Measurements from ENCODE around the gene RUNX3.

RUNX3 gene

DNA sequence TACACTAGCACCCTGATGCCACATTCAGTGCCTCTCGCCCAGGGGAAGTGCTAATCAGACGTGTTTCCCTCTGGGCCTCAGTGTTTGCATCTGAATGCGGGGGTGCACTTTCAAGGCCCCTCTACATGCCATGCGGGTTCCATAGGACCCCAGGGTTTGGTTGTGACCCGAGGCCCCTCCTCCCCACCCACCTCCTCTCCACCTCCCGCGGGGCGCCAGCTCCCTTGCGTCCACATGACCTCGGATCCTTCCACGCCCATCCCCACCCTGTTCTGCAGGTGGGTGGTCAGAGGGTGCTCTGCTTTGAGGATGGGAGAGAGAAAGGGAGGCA, 5.1 kb upstream of the RUNX3 start:
- Histone ChIP-seq H3K27me3 (peaks cover 0 to 62% of the 10 kb centered on the region in 2 donors), H3K9me3 (no peaks in the 10 kb centered on the region), H3K4me1 (peaks cover 0 to 20% (median 18%) of the 10 kb centered on the region in 4 donors), H3K27ac (no peak overlapping the region), H3K36me3 (no peaks in the 10 kb centered on the region), H3K4me3 (no peak overlapping the region)
- TF ChIP-seq, protein P1, sequence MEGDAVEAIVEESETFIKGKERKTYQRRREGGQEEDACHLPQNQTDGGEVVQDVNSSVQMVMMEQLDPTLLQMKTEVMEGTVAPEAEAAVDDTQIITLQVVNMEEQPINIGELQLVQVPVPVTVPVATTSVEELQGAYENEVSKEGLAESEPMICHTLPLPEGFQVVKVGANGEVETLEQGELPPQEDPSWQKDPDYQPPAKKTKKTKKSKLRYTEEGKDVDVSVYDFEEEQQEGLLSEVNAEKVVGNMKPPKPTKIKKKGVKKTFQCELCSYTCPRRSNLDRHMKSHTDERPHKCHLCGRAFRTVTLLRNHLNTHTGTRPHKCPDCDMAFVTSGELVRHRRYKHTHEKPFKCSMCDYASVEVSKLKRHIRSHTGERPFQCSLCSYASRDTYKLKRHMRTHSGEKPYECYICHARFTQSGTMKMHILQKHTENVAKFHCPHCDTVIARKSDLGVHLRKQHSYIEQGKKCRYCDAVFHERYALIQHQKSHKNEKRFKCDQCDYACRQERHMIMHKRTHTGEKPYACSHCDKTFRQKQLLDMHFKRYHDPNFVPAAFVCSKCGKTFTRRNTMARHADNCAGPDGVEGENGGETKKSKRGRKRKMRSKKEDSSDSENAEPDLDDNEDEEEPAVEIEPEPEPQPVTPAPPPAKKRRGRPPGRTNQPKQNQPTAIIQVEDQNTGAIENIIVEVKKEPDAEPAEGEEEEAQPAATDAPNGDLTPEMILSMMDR (IDR thresholded peaks at IDR 0.05), result no peak
- no peak for DNase-seq
- intact Hi-C loops (cut with DNase I; ENCODE audit: low total_unique reads), result no loop called here

DNA sequence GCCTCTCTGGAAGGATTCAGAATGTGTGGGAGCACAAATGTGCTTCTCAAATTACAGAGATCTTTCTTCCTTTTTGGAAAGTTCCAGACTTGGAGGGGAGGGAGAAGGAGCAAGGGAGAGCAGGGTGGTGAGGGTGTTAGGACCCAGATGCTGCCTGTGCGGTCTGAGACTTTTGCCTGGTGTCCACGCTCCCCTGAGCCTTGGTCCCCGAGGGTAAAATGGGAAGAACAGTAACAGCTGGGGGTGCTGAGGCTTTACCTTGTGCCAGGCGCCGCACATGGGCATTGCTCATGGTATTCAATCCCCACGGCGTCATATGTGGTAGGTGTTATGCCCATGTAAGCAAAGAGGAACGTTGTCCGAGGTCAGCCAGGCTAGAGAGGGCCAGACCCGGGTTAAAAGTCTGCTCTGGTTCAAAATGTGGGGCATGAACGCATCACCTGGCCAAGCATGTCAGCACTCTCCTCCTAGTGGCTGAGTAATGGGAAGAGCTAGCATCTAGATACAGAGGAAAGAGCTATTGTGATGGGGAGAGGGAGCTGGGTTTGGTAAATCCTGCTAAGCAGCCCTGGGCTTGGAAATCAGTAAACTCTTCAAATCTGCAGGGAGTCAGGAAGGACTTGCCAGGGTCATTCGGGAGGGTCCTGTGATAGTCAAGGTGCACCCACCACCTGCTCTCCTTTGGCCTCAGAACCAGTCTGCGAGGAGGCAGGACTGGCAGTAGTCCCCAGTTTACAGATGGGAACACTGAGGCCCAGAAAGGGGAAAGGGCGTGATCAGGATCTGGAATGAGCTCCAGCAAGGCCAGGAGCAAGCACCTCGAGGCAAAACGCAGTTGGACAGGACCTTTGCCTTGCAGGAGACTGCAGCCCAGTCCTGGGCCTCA, 4.5 kb upstream of the RUNX3 start:
- Histone ChIP-seq H3K27me3 (peaks cover 0 to 66% of the 10 kb centered on the region in 2 donors), H3K4me3 (no peak overlapping the region), H3K4me1 (peaks cover 0 to 25% (median 20%) of the 10 kb centered on the region in 4 donors), H3K27ac (no peak overlapping the region), H3K9me3 (no peaks in the 10 kb centered on the region), H3K36me3 (no peaks in the 10 kb centered on the region)
- intact Hi-C loops (cut with DNase I; ENCODE audit: low total_unique reads), result loop anchor here (5.0 kb wide), 3 partner anchors 103 to 273 kb away; no protein-coding TSS in a partner anchor
- TF ChIP-seq, protein P1 (IDR thresholded peaks at IDR 0.05), result no peak
- no peak for DNase-seq

GRCh38 chr1:24933468-24933867, 3.4 kb upstream of the RUNX3 start:
- TF ChIP-seq, protein P1 (IDR thresholded peaks at IDR 0.05), result no peak
- Histone ChIP-seq H3K36me3 (no peaks in the 10 kb centered on the region), H3K27ac (no peak overlapping the region), H3K9me3 (no peaks in the 10 kb centered on the region), H3K27me3 (peaks cover 0 to 77% of the 10 kb centered on the region in 2 donors), H3K4me1 (peaks cover 0 to 35% (median 30%) of the 10 kb centered on the region in 4 donors), H3K4me3 (no peak overlapping the region)
- intact Hi-C loops (cut with DNase I; ENCODE audit: low total_unique reads), result loop anchor here (5.0 kb wide), 3 partner anchors 104 to 274 kb away; no protein-coding TSS in a partner anchor
- DNase-seq, result no peak

DNA sequence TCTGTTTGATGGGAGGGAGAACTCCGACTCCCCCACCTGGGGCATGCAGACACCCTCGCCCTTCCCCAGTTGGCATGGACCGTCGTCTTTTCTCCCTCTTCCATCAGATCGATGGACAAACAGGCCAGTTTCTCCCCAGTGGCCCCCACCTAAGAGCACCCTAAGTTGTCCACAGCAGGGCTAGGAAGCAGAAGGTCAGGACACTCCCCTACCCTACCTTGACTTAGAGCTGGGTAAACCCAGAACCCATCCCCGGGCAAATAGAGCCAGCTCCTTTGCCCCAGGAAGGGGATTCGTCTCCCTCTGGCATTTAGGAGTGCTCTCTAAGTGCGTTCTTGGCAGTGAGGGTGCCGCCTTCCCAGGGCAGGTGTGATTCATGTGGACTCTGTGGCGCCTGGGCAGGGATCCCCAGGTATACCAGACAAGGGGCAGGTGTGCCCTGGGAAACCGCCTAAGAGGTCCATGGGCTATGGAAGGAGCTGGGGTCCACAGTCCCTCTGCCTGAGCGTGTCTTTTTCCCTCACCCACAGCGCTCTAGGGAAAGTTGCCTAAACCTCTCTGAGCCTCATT, 2.7 kb upstream of the RUNX3 start:
- H3K27ac ChIP-seq, result no peak overlapping the region
- intact Hi-C loops (cut with DNase I; ENCODE audit: low total_unique reads), result loop anchor here (5.0 kb wide), 3 partner anchors 104 to 274 kb away; no protein-coding TSS in a partner anchor
- H3K27me3 ChIP-seq, result peaks cover 0 to 84% of the 10 kb centered on the region in 2 donors
- H3K36me3 ChIP-seq, result no peaks in the 10 kb centered on the region
- peaks cover 0 to 35% (median 31%) of the 10 kb centered on the region in 4 donors for H3K4me1 ChIP-seq
- H3K9me3 ChIP-seq, result no peaks in the 10 kb centered on the region
- H3K4me3 ChIP-seq, result no peak overlapping the region
- no peak for DNase-seq
- TF ChIP-seq, protein P1 (IDR thresholded peaks at IDR 0.05), result no peak

DNA sequence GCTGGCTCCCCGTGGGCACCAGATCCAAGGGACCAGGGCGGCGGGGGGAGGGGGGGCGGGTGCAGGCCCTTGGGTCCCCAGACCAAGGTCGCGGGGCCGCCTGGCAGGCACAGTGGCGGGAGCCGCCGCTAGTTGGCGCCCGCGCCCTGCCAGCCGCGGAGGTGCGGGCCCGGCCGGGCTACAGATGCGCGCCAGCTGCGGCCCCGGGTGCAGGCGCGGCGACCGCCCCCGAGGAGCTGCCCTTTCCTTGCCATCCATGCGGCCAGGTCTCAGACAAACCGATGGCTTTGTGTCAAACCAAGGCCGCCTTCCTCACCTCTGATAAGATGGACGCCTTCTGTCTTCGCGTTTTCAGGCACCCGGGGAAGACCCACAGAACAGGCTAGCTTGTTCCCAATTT, 2.2 kb upstream of the RUNX3 start:
- TF ChIP-seq, protein P1 (IDR thresholded peaks at IDR 0.05), result peak; percentile 44 to 66
- peak overlapping the region; percentile 12 to 28 for H3K4me3 ChIP-seq
- DNase-seq, result no peak
- H3K4me1 ChIP-seq, result peaks cover 0 to 35% (median 31%) of the 10 kb centered on the region in 4 donors
- no peak overlapping the region for H3K27ac ChIP-seq
- H3K9me3 ChIP-seq, result no peaks in the 10 kb centered on the region
- H3K36me3 ChIP-seq, result no peaks in the 10 kb centered on the region
- peaks cover 0 to 89% of the 10 kb centered on the region in 2 donors for H3K27me3 ChIP-seq
- intact Hi-C loops (cut with DNase I; ENCODE audit: low total_unique reads), result loop anchor here (5.0 kb wide), 3 partner anchors 105 to 275 kb away; no protein-coding TSS in a partner anchor

All from tibial artery (tissue), 4 donors.